ENCODE data around the gene ARSA.

The ARSA gene

DNA sequence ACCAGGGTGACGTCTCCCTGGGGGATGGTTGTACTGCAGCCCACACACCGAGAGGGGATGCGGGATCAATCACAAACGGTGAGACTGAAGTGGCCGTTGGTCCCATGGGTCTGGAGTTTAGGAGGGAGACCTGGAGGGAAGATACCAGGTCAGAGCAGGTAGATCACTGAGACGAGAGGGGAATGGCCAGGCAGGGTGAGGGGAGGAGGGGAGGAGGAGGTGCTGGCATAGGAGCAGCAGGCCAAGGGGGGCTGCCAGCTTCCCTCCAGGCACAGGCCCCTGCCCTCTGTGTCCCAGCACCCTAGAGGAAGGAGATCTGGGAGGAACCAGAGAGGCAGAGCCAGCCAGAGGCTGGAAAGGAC lies 20.3 kb downstream of the ARSA start:
- TF ChIP-seq, protein P1, sequence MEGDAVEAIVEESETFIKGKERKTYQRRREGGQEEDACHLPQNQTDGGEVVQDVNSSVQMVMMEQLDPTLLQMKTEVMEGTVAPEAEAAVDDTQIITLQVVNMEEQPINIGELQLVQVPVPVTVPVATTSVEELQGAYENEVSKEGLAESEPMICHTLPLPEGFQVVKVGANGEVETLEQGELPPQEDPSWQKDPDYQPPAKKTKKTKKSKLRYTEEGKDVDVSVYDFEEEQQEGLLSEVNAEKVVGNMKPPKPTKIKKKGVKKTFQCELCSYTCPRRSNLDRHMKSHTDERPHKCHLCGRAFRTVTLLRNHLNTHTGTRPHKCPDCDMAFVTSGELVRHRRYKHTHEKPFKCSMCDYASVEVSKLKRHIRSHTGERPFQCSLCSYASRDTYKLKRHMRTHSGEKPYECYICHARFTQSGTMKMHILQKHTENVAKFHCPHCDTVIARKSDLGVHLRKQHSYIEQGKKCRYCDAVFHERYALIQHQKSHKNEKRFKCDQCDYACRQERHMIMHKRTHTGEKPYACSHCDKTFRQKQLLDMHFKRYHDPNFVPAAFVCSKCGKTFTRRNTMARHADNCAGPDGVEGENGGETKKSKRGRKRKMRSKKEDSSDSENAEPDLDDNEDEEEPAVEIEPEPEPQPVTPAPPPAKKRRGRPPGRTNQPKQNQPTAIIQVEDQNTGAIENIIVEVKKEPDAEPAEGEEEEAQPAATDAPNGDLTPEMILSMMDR (IDR thresholded peaks at IDR 0.05; ENCODE audit: insufficient read depth, low read depth, low read length, missing control alignments) = no peak
- DNase-seq (ENCODE audit: low read depth) = no peak
- no peak overlapping the region for H3K4me3 ChIP-seq (ENCODE audit: low read length)

DNA sequence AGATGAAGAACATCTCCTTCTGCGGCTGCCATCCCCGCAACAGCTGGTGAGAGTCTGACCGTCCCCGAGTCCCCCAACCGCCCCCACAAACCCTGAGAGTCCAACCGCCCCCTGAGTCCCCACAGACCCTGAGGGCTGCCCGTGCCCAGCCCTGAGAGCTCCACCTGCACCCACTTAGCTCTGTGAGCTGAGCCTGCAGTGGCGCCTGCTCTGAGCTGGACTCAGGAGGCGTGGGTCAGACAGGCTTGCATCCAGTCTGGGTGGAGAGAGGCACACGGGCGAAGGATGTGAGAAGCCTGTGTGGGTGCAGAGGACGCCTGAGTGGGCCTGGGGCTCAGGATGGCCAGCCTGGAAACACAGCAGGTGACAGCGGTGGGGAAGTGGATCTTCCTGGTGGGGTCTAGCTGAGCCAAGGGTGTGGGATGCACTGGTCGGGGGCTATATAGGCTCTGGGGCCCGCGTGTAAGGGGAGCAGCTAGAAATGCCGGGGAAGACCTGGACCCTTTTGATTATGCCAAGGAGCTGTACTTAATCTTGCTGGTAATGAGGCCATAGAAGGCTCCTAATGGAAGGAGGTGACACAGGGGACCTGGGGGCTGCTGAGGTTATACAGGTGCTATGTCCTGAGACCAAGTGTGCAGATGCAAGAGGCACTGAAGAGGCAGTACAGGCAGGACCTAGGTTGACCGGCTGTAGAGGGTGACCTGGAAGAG lies 20.9 kb downstream of the ARSA start:
- no peak overlapping the region for H3K4me3 ChIP-seq (ENCODE audit: low read length)
- TF ChIP-seq, protein P1 (IDR thresholded peaks at IDR 0.05; ENCODE audit: insufficient read depth, low read depth, low read length, missing control alignments) = no peak
- DNase-seq (ENCODE audit: low read depth) = no peak

DNA sequence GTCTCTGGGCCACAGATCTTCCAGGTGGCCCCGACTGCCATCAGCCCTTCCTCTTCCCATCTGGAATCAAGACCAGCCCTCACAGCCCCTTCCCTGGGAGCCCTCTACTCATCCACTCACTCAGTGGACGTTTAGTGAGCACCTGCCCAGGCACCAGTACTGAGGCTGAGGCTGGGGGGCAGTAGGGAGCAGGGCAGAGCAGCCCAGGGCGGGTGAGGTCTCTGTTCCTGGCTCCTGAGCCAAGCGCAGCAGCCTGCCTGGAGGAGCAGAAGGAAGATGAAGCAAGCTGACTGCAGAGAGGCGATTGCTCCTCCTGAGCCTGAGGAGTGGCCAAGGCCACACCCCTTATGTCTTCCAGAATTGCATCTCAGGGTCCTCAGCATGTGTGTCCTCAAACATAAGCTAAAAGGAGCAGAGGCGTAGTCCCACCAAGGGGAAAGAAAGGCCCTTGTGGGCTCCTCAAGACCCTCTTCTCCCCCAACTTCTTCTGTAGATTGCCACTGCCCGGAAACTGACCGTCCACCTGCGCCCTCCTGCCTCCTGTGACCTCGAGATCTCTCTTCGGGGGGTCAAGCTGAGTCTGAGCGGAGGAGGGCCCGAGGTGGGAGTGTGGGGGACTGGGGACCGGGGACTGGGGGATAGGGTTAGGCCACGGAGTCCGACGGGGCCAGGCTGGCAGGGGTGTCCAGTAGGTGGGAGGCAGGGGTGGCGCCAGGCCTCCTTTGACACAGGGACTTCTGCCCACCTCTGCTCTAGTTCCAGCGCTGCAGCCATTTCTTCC lies 21.6 kb downstream of the ARSA start:
- TF ChIP-seq, protein P1 (IDR thresholded peaks at IDR 0.05; ENCODE audit: insufficient read depth, low read depth, low read length, missing control alignments) = peak; percentile 10
- DNase-seq (ENCODE audit: low read depth) = no peak
- H3K4me3 ChIP-seq (ENCODE audit: low read length) = no peak overlapping the region

DNA sequence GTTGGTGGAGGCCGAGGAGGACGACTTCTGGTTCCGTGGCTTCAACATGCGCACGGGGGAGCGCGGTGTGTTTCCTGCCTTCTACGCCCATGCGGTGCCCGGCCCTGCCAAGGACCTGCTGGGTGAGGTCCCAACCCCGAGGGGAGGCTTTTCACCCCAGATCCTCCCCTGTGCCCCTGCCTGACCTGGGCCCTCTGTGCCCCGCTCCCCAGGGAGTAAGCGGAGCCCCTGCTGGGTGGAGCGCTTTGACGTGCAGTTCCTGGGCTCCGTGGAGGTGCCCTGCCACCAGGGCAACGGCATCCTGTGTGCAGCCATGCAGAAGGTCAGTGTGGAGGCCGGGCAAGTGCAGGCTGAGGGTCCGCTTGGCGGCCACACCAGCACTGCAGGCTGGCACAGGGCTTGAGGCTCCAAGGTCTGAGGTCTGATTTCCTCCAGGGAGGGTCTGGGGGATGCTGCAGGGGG lies 22.3 kb downstream of the ARSA start:
- TF ChIP-seq, protein P1 (IDR thresholded peaks at IDR 0.05; ENCODE audit: insufficient read depth, low read depth, low read length, missing control alignments) = no peak
- no peak overlapping the region for H3K4me3 ChIP-seq (ENCODE audit: low read length)
- DNase-seq (ENCODE audit: low read depth) = no peak

DNA sequence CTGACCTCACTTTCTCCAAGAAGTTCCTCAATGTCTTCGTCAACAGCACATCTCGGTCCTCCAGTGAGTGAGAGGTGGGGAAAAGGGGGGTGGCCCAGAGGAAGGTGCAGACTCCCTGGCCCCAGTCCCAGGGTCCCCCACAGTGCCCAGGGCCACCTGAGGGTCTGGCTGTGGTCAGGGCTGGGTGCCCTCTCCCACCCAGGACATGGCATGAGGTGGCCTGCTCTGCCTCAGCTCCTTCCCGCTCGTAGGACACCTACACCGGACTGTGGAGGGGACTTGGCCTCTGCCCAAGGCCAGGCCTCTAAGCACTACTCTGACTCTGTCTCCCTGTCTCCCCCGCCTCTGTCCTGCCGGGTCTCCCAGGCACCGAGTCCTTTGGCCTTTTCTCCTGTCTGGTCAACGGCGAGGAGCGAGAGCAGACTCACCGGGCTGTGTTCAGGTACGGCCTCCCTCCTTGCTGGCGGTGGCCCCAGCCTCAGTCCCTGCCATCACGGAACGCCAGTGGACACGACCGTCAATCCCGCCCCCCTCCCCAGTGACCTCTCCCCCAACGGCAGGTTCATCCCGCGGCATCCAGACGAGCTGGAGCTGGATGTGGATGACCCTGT lies 22.8 kb downstream of the ARSA start:
- no peak for DNase-seq (ENCODE audit: low read depth)
- no peak overlapping the region for H3K4me3 ChIP-seq (ENCODE audit: low read length)
- TF ChIP-seq, protein P1 (IDR thresholded peaks at IDR 0.05; ENCODE audit: insufficient read depth, low read depth, low read length, missing control alignments) = no peak

DNA sequence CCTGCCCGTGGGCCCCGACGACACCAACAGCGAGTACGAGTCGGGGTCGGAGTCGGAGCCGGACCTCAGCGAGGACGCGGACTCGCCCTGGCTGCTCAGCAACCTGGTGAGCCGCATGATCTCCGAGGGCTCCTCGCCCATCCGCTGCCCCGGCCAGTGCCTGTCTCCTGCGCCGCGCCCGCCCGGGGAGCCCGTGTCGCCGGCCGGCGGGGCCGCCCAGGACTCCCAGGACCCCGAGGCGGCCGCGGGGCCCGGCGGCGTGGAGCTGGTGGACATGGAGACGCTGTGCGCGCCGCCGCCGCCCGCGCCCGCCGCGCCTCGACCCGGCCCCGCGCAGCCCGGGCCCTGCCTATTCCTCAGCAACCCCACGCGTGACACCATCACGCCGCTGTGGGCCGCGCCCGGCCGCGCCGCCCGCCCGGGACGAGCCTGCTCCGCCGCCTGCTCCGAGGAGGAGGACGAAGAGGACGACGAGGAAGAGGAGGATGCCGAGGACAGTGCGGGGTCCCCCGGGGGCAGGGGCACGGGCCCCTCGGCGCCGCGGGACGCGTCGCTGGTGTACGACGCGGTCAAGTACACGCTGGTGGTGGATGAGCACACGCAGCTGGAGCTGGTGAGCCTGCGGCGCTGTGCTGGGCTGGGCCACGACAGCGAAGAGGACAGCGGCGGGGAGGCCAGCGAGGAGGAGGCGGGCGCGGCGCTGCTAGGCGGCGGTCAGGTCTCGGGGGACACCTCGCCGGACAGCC lies 23.5 kb downstream of the ARSA start:
- no peak for DNase-seq (ENCODE audit: low read depth)
- H3K4me3 ChIP-seq (ENCODE audit: low read length) = no peak overlapping the region
- TF ChIP-seq, protein P1 (IDR thresholded peaks at IDR 0.05; ENCODE audit: insufficient read depth, low read depth, low read length, missing control alignments) = no peak
